Measurements from ENCODE around the gene ZNF580.

DNA sequence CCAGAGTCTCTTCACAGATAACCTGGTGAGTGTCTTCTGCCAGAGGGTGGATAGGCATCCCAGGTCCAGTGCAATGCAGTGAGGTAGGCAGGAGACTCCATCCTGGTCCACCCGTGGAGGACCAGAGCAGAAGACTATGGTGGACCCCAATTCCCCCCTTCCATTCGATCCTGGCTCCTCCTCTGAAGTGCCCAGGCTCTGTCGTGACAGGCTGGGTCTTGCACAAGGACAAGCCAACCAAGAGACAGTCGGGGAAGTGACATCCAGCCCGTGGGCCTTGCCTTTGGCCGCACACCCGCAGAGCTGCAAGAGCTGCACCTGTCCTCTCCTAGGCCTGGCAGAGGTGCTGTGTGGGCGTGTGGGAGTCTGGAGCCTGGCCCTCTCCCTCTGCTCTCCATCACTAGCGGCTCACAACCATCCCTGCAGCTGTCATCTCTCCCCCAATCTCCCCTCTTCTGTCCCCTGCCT, 19.6 kb upstream of the ZNF580 start:
- no peak for TF ChIP-seq EZH2 (IDR thresholded peaks at IDR 0.05; ENCODE audit: borderline replicate concordance)
- TF ChIP-seq, protein P1, sequence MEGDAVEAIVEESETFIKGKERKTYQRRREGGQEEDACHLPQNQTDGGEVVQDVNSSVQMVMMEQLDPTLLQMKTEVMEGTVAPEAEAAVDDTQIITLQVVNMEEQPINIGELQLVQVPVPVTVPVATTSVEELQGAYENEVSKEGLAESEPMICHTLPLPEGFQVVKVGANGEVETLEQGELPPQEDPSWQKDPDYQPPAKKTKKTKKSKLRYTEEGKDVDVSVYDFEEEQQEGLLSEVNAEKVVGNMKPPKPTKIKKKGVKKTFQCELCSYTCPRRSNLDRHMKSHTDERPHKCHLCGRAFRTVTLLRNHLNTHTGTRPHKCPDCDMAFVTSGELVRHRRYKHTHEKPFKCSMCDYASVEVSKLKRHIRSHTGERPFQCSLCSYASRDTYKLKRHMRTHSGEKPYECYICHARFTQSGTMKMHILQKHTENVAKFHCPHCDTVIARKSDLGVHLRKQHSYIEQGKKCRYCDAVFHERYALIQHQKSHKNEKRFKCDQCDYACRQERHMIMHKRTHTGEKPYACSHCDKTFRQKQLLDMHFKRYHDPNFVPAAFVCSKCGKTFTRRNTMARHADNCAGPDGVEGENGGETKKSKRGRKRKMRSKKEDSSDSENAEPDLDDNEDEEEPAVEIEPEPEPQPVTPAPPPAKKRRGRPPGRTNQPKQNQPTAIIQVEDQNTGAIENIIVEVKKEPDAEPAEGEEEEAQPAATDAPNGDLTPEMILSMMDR (IDR thresholded peaks at IDR 0.05; ENCODE audit: poor library complexity) = no peak
